Measurements from ENCODE around the gene KDF1.

The KDF1 gene

GRCh38 chr1:26921540-26922430 lies 38.5 kb downstream of the KDF1 start, which contains the start of gene NUDC:
NUDC (plus strand) TSS chr1:26921743; CDS start chr1:26921849, 106 bp downstream.
- in situ Hi-C loops (cut with MboI; ENCODE audit: low sequenced_read_pairs, unreplicated experiment) = no loop called here
- TF ChIP-seq CTCF (IDR thresholded peaks at IDR 0.05; ENCODE audit: borderline replicate concordance, control extremely low read depth, extremely low read depth, insufficient read depth, missing control alignments) = no peak
- peak; percentile 98 for DNase-seq (ENCODE audit: low spot score)

- TF ChIP-seq CTCF (IDR thresholded peaks at IDR 0.05; ENCODE audit: borderline replicate concordance, control extremely low read depth, extremely low read depth, insufficient read depth, missing control alignments) = no peak
- DNase-seq (ENCODE audit: low spot score) = no peak
- in situ Hi-C loops (cut with MboI; ENCODE audit: low sequenced_read_pairs, unreplicated experiment) = no loop called here
These were observed 39.1 kb downstream of the KDF1 start for GRCh38 chr1:26921126-26921539.

GRCh38 chr1:26915204-26915842 lies 44.9 kb downstream of the KDF1 start:
- DNase-seq (ENCODE audit: low spot score) = no peak
- in situ Hi-C loops (cut with MboI; ENCODE audit: low sequenced_read_pairs, unreplicated experiment) = no loop called here
- TF ChIP-seq CTCF (IDR thresholded peaks at IDR 0.05; ENCODE audit: borderline replicate concordance, control extremely low read depth, extremely low read depth, insufficient read depth, missing control alignments) = no peak

GRCh38 chr1:26913754-26914619 lies 46.3 kb downstream of the KDF1 start, which contains the start of gene NR0B2:
NR0B2 (minus strand) TSS chr1:26913975; CDS start chr1:26913940, 35 bp downstream.
- no peak for DNase-seq (ENCODE audit: low spot score)
- in situ Hi-C loops (cut with MboI; ENCODE audit: low sequenced_read_pairs, unreplicated experiment) = no loop called here
- TF ChIP-seq CTCF (IDR thresholded peaks at IDR 0.05; ENCODE audit: borderline replicate concordance, control extremely low read depth, extremely low read depth, insufficient read depth, missing control alignments) = no peak

- in situ Hi-C loops (cut with MboI; ENCODE audit: low sequenced_read_pairs, unreplicated experiment) = no loop called here
- TF ChIP-seq CTCF (IDR thresholded peaks at IDR 0.05; ENCODE audit: borderline replicate concordance, control extremely low read depth, extremely low read depth, insufficient read depth, missing control alignments) = no peak
- DNase-seq (ENCODE audit: low spot score) = no peak
These were observed 46.9 kb downstream of the KDF1 start for GRCh38 chr1:26913389-26913753.

GRCh38 chr1:26912147-26912490 lies 48.1 kb downstream of the KDF1 start:
- DNase-seq (ENCODE audit: low spot score) = no peak
- in situ Hi-C loops (cut with MboI; ENCODE audit: low sequenced_read_pairs, unreplicated experiment) = no loop called here
- no peak for TF ChIP-seq CTCF (IDR thresholded peaks at IDR 0.05; ENCODE audit: borderline replicate concordance, control extremely low read depth, extremely low read depth, insufficient read depth, missing control alignments)

Data from GM13976 (cell line).